Loucy (cell line): ENCODE results near the gene FCHO1.

Source experiments
- CTCF ChIP-seq: fragments of 200-600 bp; sonication (generic); conservative IDR thresholded peaks from 2 replicates; pipeline ENCODE4 v1.5.1; 2014; ENCODE audit warnings: mild to moderate bottlenecking, antibody characterized with exemption, low read length
- EZH2phosphoT487 ChIP-seq: fragments of 200-600 bp; IDR thresholded peaks from 2 replicates; pipeline ENCODE4 v1.6.1; 2018; ENCODE audit warnings: antibody characterized with exemption, mild to moderate bottlenecking, moderate library complexity, borderline replicate concordance

- no peak for TF ChIP-seq EZH2phosphoT487
- no peak for TF ChIP-seq CTCF
Measured at GRCh38 chr19:17741456-17741855, 9.8 kb upstream of the FCHO1 start.
